ENCODE measurements around the gene PPP2R2C.

The PPP2R2C gene

GRCh38 chr4:6392407-6392806, 80.0 kb downstream of the PPP2R2C start:
- H3K27me3 ChIP-seq = no peaks in the 10 kb centered on the region
- no peaks in the 10 kb centered on the region for H3K4me1 ChIP-seq
- H3K9me3 ChIP-seq = no peaks in the 10 kb centered on the region
- no peak overlapping the region for H3K4me3 ChIP-seq (ENCODE audit: low read depth, low read length)
- no peak for TF ChIP-seq CTCF (IDR thresholded peaks at IDR 0.05; ENCODE audit: low read depth, low read length)
- no peak for DNase-seq
- H3K36me3 ChIP-seq = no peaks in the 10 kb centered on the region

- H3K27me3 ChIP-seq = no peaks in the 10 kb centered on the region
- H3K36me3 ChIP-seq = no peaks in the 10 kb centered on the region
- no peaks in the 10 kb centered on the region for H3K4me1 ChIP-seq
- H3K9me3 ChIP-seq = no peaks in the 10 kb centered on the region
- H3K4me3 ChIP-seq (ENCODE audit: low read depth, low read length) = no peak overlapping the region
- no peak for DNase-seq
- no peak for TF ChIP-seq CTCF (IDR thresholded peaks at IDR 0.05; ENCODE audit: low read depth, low read length)
These were observed 80.6 kb downstream of the PPP2R2C start for GRCh38 chr4:6391852-6392188.

- Histone ChIP-seq H3K4me3 (ENCODE audit: low read depth, low read length) (no peak overlapping the region), H3K9me3 (no peaks in the 10 kb centered on the region), H3K36me3 (no peaks in the 10 kb centered on the region), H3K27me3 (no peaks in the 10 kb centered on the region), H3K4me1 (no peaks in the 10 kb centered on the region)
- no peak for TF ChIP-seq CTCF (IDR thresholded peaks at IDR 0.05; ENCODE audit: low read depth, low read length)
- DNase-seq = no peak
These were observed 81.1 kb downstream of the PPP2R2C start for GRCh38 chr4:6391186-6391851.

GRCh38 chr4:6390356-6390755, 82.1 kb downstream of the PPP2R2C start:
- Histone ChIP-seq H3K9me3 (no peaks in the 10 kb centered on the region), H3K27me3 (no peaks in the 10 kb centered on the region)
- no peak for DNase-seq

GRCh38 chr4:6389142-6389825, 83.1 kb downstream of the PPP2R2C start:
- Histone ChIP-seq H3K4me1 (no peaks in the 10 kb centered on the region), H3K9me3 (no peaks in the 10 kb centered on the region), H3K27me3 (no peaks in the 10 kb centered on the region), H3K36me3 (no peaks in the 10 kb centered on the region), H3K4me3 (ENCODE audit: low read depth, low read length) (no peak overlapping the region)
- TF ChIP-seq CTCF (IDR thresholded peaks at IDR 0.05; ENCODE audit: low read depth, low read length) = no peak
- DNase-seq = no peak

More at GRCh38 chr4:6390356-6390755, 82.1 kb downstream of the PPP2R2C start:
- Histone ChIP-seq H3K36me3 (no peaks in the 10 kb centered on the region), H3K4me1 (no peaks in the 10 kb centered on the region), H3K4me3 (ENCODE audit: low read depth, low read length) (no peak overlapping the region)
- no peak for TF ChIP-seq CTCF (IDR thresholded peaks at IDR 0.05; ENCODE audit: low read depth, low read length)

- Histone ChIP-seq H3K4me1 (no peaks in the 10 kb centered on the region), H3K27me3 (no peaks in the 10 kb centered on the region), H3K36me3 (no peaks in the 10 kb centered on the region), H3K4me3 (ENCODE audit: low read depth, low read length) (no peak overlapping the region), H3K9me3 (no peaks in the 10 kb centered on the region)
- no peak for DNase-seq
- no peak for TF ChIP-seq CTCF (IDR thresholded peaks at IDR 0.05; ENCODE audit: low read depth, low read length)
These were observed 83.7 kb downstream of the PPP2R2C start for GRCh38 chr4:6388713-6389112.
